ENCODE results near the gene GLI3.

DNA sequence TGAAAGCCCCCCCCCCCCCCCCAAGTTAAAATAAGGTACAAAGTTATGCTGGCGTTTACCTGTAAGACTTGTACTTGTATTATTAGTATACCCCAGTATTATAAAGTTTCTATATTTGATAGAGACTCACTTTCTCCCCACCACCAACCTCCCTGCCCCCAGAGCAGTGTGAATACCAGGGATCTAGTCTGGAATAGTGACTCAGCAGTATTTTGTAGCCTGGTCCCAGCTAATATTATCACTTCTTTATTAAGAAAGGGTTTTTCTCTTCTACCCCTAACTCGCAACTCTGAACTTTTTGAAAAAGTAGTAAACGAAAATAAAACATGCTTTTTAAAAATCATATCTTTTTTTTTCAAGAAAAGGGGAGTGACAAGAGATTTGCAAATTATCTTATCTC is 26.7 kb downstream of the GLI3 start:
- TF ChIP-seq, protein P1, sequence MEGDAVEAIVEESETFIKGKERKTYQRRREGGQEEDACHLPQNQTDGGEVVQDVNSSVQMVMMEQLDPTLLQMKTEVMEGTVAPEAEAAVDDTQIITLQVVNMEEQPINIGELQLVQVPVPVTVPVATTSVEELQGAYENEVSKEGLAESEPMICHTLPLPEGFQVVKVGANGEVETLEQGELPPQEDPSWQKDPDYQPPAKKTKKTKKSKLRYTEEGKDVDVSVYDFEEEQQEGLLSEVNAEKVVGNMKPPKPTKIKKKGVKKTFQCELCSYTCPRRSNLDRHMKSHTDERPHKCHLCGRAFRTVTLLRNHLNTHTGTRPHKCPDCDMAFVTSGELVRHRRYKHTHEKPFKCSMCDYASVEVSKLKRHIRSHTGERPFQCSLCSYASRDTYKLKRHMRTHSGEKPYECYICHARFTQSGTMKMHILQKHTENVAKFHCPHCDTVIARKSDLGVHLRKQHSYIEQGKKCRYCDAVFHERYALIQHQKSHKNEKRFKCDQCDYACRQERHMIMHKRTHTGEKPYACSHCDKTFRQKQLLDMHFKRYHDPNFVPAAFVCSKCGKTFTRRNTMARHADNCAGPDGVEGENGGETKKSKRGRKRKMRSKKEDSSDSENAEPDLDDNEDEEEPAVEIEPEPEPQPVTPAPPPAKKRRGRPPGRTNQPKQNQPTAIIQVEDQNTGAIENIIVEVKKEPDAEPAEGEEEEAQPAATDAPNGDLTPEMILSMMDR (IDR thresholded peaks at IDR 0.05; ENCODE audit: low read length): no peak
- TF ChIP-seq EZH2 (optimal IDR thresholded peaks at IDR 0.05; ENCODE audit: low read depth, low read length) (no peak), EZH2phosphoT487 (IDR thresholded peaks at IDR 0.05; ENCODE audit: low read length) (no peak)
